RPMI8226 (cell line): ENCODE measurements around the gene DUSP28.
A peak's percentile ranks its signal among the peaks of the same experiment; 100 is the strongest.
"Not testable (repeated sequence)": the region's sequence is repeated elsewhere in the genome, so short reads cannot be mapped to it uniquely, and the experiment has no call there.

ENCODE experiments used
- DNase-seq: peaks from one replicate; pipeline ENCODE4 v3.0.0-alpha.2; 2015

DUSP28 gene

DNA sequence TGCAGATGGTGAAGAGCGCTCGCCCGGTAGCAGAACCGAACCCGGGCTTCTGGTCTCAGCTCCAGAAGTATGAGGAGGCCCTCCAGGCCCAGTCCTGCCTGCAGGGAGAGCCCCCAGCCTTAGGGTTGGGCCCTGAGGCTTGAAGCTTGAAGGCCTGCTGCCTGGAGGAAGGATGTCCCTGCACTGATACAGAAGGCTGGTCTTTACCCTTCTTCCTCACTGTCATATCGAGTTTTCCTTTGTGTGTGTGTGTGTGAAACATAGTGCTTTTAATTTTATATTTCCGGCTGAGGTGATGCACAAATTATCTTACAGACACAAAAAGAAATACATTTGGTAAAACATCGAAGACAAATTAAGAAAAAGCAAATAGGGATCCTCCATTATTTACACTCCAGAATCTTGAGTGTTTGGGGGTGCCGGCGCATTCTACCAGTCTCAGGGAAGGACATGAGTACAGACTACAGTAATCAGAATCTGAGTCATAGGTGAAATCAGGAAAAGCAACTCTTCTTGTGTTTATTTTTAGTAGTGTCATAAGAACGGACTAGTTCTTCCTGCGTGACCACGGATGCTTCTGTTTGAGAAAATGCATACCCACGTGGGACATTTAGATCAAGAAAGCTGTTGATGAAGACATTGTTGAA is 1.3 kb downstream of the DUSP28 start:
- no peak for DNase-seq

DNA sequence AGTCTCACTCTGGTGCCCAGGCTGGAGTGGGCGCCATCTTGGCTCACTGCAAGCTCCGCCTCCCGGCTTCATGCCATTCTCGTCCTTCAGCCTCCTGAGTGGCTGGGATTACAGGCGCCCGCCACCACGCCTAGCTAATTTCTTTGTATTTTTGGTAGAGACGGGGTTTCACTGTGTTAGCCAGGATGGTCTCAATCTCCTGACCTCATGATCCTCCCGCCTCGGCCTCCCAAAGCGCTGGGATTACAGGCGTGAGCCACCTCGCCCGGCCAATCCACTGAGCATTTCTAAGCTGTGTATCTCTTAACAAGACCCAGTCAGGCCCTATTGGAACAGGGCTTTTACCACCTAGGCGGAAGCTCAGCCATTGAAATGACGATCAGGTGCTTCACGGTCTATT is 3.1 kb downstream of the DUSP28 start:
- DNase-seq: not testable (repeated sequence)

DNA sequence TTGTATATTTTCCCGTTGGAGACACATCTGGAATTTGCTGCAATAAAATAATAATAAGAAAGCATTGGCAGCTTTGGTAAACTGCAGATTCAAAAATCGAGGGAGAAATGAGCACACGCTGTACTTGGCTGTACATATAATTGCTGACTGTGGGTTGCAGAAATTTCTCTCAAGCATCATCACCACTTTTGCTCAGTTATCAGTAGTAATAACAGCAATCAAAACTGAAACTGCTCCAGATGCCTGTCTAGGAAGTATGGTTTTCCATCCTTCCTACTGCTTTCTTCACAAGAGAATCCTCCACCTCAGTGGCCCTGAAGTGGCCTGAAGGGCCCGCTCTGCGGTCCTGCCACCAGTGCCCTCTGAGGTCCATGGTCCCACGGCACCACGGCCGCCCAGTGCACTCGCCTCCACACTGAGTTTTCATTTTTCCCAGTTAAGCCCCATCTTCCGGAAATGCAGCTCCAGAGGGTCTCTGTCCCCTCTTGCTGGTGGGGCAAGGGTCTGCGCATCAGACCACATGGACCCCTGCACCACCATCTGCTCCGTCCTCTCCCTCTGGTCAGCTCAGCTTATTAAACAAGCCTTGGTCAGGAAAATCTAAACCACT is 3.9 kb downstream of the DUSP28 start:
- DNase-seq: no peak

- DNase-seq: no peak
These were observed 4.6 kb downstream of the DUSP28 start for GRCh38 chr2:240564561-240565332.

DNA sequence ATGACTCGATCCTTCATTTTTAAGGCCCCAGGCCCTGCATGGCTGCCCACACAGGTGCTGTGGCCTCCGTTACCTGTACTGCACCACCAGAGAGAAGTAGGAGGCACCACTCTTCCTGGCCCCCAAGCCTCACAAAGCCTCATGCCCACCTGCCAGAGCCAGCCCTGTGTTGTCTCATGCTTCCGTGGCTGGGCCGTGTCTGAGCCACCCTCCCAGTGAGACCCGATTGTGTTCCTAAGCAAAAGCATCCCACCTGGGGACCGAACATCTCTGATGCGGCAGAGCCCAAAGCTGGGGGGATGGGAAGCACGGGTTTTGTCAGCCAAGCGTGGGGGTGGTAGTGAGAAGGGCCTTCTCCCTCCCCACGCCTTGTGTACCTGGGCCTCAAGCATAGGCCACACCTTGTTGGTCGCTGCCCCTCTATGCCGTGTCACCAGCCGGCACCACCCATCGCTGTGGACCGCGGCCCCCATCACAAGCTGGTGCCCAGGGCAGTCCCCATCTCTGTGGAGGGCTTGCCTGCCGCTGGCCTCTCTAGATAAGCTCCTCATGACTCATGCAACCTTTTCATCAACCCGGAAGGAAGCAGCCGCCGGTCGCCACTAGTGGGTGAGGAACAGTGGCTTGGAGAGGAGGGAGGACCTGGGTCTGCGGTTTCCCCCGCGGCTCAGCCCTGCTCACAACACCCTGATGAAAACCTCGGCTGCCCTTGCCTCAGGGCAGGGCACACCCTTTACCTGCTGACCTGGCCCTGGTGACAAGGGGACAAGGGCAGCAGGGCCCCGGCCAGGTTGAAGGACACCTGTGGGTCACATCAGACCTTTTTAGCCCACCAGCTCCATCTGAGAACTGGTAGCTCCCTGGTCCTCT is 5.4 kb downstream of the DUSP28 start:
- DNase-seq: peak; percentile 90

DNA sequence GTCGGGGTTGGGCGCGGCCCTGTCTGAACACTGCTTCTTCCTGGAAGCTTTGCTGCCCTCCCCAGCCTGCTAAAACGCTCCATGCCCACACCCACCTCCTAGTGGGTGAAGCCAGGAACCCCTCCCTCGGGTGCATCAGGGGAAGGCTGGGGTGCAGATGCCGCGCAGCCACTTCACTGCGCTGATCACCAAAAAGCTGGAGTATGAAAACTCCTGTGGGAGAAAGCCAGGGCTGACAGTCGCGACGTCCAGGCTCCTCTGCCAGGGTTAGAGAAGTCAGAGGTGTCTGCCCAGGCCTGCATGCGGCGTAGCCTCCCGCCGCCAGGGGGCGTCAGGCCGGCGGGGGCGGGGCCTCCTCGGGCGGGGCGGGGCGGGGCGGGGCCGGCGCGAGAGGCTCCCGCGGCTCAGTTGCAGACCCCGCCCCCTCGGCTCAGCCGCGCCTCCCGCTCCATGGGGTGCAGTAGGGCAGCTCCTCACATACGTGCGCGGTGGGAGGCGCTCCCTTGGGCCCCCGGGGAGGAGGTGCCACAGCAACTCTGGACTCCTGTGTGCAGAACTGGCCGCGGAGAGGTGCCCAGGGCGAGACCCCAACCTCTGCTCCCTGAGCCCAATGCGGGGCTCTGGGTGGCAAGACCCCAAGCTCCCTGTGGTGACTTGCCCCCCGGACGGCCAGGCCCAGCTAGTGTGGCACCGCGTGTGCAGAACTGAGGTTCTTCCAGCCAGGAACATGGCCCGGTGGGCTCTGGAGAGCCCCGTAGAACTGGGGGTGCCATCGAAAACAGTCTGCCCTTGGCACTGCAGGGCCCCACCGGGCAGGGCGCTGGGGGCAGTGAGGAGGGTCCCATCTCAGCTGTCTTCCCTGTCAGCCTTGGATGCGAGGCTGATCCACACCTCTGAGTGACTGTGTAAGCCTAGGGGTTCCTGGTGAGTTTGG is 6.3 kb downstream of the DUSP28 start:
- DNase-seq: peak; percentile 93

DNA sequence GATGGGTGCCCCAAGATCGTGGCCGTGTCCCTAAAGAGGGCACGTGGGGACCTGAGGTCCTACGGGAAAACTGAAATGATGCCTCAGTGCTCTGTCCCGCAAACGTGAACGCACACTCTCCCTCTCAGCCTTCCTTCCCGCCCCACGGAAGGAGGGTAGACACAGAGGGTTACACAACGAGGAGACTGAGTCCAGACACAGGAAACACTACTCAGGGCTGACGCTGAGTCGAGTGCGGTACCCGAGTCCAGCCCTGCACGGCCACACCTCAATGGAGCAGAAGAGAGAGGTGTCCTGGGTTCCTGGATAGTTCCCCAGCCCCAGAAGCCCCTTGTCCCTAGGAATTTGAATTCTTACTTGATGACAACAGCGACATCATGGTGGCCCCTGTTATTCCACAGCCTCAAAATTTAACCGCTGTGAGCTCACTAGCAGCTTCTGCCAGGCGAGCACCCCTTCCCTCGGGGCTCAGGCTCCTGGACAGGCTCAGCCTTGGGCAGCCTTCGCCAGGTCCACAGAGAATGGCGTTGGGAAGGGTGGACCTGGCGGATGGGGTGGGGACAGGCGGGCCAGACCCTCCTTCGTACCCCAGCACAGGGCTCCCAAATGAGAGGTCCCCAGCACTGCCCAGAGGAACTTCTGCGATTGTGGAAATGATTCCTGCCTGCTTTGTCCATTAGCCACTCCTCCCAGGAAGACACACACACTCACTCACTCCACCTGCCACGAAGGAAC is 7.1 kb downstream of the DUSP28 start:
- no peak for DNase-seq

- peak; percentile 64 for DNase-seq
These were observed 7.9 kb downstream of the DUSP28 start, which contains the start of gene RNPEPL1 for GRCh38 chr2:240567872-240568677. Gene RNPEPL1 (plus strand): TSS chr2:240568484. CDS start chr2:240568587, 103 bp downstream.

GRCh38 chr2:240568678-240569522 is 8.7 kb downstream of the DUSP28 start:
- DNase-seq: peak; percentile 81

DNA sequence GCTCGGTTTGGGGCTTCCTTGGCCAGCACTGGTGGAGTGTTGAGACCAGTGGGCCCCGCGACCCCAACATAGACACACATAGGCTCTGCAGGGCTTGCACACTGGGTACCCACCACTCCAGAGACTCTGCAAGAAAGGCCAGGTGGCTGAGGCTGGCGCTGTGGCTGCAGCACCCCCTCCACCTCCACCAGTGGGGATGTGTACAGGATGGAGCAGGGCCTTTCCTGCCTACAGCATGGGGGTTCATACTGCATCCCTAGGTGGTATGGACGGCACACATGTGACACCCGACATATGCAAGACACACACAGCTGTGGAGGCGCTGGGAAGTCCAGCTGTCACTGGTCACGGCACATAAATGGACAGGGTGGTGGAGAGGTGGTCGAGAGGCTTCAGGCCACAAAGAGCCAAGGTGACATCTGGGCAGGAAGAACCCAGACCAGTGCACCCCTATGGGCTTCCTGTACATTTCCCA is 9.4 kb downstream of the DUSP28 start:
- no peak for DNase-seq

- DNase-seq: no peak
These were observed 9.9 kb downstream of the DUSP28 start for GRCh38 chr2:240569998-240570530.

DNA sequence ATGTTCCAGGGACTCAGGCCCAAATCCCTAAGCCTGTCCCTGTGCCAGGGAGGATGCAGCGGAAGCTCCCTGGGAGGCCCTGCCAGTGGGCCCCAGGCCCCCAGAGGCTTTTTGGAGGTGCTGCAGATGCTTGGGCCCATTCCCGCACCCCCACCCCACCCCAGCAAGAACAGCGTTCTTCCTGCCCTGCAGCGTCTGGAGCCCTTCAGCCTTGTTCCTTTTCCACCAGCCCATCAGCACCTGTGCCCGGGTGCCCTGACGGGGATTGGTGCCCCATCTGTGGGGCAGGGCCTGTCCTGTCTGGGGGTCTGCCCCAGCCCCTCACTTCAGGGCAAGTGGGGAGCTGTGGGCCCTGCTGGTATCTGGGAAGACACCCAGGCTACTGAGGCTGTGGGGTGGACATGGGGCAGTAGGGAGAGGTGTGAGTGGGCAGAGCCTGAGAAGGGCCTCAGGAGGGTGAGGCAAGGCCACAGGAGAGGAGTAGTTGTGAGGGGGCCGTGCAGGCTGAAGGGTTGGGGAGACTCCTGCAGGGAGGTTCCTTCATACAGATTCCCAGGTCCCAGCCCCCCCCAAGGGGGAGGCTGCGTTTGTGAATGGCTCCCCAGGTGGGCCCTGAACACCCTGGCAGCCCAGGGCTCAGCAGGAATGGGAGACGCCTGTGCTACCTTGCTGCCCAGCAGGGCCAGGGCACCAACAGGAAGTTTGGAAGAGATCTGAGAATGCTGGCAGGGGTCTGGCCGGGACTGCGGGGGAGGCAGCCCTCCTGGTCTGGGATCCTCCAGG is 10.6 kb downstream of the DUSP28 start:
- no peak for DNase-seq

- DNase-seq: no peak
These were observed 11.3 kb downstream of the DUSP28 start for GRCh38 chr2:240571314-240571973.

GRCh38 chr2:240572141-240573031 is 12.2 kb downstream of the DUSP28 start:
- no peak for DNase-seq

DNA sequence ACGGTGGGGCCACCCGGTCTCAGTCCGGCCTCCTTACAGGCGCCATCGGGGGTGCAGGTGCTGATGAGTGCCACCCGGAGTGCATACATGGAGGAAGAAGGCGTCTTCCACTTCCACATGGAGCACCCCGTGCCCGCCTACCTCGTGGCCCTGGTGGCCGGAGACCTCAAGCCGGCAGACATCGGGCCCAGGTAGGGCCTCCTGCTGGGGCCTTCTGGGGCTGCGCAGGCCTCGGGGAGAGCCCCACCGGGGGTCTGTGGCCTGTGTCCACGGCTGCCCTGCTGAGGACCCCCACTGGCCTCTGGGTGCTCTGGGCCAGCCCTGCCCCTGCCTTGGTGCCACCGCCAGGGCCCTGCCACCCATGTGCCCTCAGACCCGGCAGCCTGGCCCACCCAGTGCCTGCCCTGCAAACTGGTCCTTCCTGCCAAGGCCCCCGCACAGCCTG is 12.9 kb downstream of the DUSP28 start:
- DNase-seq: no peak
